GM21529 (cell line): ENCODE results near the gene PKD1L1.

ENCODE experiments used
- ATAC-seq: cut with Tn5 transposase; IDR thresholded peaks from one replicate; pipeline ENCODE4 v1.9.1; 2021; ENCODE audit not compliant: unreplicated experiment

PKD1L1 gene

DNA sequence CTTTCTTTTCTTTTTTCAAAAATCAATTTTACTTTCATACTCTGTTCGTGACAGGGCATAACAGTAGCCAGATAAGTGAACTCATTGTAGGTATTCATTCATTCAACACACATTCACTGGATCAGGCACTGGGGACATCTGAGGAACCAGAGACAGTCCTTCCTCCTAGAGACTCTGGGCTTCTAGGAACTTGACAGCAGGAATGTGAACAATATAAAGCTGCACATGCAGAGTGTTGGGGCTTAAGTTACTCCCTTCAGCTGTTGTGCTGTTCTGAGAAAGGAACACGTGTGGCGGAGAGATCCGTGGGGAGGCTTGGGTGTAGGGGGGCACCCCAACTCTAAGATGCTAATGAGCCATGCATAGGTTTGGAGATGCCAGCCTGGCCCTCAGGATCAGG is 120.4 kb downstream of the PKD1L1 start:
- no peak for ATAC-seq

DNA sequence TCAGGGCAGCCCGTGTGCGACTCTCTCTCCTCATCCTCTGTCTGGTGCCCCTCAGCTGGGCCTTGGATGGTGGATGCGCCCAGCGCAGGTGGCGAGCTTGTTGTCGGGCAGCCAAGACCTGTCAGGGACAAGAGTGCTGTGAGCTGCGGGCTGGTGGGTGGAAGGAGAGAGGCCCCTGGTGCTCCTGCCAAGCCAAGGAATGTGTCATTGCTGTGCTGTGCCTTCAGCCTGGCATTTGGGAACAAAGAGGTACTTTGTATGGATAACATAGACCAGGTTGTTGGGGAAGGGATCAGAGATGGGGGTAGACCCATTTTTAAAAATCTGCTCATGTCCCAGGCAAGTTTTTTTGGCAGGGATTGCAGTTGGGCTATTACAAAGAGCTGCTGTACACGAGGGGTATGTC is 120.9 kb downstream of the PKD1L1 start:
- ATAC-seq: no peak

DNA sequence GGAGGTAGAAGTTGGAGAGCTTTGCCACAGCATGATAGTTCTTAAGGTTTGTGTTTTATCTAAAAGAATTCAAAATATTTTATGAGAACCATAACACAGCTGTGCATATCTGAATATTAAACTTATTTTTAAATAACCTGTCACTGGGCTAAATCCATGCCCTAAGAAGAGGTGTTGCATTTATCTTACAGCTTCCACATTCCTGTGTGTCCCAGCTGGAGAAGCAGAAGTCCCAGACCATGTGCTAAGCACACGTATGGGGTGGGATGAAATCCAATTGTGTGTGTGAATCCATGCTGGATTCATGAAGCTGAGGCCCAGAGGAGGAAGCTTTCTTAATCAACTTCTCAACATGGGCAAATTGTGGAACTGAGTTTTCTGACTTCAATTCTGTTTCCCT is 121.5 kb downstream of the PKD1L1 start:
- ATAC-seq: no peak

DNA sequence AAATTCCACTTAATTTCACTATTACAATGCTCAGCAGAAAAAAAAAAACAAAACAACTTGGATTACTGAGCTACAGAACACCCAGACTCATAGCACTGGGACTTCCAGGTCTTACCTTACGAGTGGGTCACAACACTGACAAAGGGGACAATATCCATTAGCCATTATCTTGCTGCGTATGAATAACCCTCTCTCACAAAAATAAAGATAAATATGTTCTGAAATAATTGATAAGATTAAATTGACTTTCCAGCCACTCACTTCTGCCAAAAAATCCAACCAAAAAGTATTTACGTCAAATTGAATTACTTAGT is 128.7 kb downstream of the PKD1L1 start:
- no peak for ATAC-seq

DNA sequence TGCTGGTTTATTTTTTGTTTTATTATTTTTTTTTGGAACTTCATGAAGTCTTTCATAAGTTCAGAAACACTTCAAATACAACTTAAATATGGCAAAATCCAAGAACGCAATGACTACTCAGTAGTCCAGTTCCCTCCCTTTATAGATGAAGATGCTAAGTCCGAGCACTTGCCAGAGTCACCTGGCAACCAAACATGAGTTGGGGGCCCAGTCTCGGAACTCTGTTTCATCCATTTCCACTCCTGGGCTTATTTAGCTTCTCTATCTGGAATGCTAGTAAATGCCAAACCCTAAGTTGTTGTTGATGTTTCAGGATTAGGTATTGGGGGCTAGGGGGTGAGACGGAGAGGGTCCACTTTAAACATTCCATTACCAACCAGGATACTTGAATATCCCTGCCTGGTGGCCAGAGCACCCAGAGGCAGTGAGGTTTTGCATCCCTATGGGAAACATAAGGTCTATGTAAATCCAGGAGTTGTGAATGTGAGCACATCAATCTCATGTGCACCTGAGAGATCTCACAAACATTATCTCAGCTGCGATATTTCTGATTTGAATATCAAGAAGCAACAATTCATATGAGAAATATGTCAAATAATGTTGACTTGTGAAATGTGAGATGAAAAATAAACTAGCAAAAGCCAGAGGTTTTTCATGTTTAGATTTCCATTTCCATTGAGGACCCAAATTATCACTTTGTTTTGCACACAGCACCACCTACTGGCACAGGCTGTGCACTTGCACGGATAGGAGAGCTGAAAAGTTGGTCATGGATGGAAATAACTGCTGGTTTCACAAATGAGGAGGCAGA is 129.3 kb downstream of the PKD1L1 start:
- ATAC-seq: no peak

DNA sequence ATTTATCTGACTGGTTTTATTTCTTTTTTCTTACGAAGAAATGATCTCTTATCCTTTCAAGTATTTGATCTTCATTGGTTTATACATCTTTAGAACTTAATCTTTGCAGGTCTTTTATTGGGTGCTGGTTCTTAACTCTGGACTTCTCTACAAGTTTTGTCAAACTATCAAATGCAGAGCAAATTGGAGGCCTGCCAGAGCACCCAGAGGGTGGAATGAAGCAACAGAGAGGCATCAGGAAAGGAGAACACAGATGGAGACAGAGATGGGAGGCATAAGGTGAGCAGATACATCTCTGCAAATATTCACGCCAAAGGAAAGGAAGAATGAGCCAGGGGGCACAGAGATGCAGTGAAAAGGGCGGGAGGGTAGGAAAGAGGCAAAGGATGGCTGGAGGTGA is 130.3 kb downstream of the PKD1L1 start:
- ATAC-seq: no peak

DNA sequence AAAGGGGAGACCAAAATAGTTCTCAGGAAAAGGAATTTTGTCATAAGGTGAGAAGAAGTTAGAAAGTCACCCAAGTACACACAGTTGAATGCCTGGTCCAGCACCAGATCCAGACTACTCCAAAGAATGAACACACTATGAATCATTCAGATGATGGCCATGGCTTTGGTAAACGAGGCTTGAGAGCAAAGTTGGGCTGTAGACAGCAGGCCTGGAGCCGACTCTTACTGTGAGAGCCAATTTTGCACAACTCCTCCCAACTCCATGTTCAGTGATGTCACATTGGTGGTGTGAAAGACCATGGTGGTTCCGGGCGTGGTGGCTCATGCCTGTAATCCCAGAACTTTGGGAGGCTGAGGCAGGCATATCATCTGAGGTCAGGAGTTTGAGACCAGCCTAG is 131.6 kb downstream of the PKD1L1 start:
- no peak for ATAC-seq

DNA sequence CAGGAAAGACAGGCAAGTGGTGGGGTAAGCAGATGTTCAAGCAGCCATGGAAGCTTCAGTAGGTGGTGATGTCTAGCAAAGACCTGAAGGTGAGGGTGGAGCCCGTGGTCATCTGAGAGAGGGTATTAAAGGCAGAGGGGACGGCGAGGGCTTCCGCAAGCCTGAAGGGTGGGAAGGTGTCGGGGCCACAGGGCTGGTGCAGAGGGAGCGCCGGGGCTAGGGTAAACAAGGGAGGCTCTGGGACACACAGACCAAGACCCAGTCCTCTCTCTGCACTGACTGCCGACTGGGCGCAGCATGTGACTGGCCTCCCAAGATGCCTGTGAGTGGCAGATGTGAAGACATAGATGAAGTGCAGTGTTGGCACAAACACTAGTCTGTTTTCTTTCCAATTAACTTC is 132.4 kb downstream of the PKD1L1 start:
- ATAC-seq: no peak

DNA sequence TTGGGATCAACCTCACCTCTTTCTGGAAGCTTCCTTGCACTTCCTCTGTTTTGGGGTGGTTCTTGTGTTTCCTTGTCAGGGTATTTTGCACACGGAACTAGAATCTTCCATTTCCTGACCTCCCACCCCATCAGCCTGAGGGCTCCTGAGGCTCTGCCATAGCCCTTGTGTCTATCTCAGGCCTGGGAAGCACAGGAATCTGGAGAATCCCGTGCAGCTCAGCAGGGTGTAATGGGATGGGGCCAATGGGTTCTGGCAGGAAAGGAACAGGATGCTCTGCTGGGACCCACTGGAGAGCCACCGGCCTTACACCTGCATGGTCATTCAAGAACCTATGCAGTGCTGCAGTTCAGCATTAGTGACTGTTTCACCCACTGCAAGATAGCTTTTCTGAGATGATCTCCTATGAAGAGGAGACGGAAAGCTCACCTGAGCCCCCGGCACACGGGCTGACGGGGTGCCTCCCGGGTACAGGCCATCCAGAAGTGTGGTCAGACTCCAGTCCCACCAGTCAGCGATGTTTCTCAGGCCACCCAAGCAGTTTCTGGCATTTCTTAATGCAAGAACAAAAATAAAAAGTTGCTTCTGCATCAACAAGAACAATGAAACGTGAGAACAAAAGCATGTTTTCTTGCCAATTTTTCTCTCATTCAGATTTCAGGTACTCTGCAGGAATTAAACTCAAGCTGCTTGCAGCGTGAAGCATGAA is 133.2 kb downstream of the PKD1L1 start:
- no peak for ATAC-seq

DNA sequence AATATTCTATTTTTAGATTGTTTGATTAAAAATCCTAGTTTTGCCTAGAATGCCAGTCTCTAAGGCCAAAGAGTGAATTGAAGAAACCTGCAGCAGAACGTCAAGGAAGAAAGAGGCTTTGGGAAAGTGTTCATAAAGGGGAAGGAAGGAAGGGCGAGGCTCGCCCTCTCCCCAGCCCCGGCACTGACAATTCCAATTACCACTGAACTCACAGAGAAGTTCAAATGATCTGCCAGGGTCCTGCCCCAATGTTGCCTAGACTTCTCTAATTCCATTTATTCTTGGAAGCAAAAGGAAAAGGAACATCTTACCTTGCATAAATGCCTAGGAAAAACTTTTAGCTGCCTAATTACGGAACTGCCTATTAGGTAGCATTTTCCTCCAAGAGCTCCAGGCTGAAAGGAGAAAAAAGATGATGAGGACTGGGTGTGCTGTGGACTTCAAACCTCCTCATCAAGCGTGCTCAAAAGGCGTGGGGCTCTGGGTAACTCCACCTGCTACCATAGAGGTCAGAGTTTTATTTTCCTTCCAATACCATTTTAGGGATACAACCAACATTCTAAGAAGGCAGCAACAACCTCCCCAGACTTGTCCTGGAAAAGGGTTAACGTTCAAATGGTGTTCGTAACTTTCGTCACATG is 134.5 kb downstream of the PKD1L1 start:
- no peak for ATAC-seq

DNA sequence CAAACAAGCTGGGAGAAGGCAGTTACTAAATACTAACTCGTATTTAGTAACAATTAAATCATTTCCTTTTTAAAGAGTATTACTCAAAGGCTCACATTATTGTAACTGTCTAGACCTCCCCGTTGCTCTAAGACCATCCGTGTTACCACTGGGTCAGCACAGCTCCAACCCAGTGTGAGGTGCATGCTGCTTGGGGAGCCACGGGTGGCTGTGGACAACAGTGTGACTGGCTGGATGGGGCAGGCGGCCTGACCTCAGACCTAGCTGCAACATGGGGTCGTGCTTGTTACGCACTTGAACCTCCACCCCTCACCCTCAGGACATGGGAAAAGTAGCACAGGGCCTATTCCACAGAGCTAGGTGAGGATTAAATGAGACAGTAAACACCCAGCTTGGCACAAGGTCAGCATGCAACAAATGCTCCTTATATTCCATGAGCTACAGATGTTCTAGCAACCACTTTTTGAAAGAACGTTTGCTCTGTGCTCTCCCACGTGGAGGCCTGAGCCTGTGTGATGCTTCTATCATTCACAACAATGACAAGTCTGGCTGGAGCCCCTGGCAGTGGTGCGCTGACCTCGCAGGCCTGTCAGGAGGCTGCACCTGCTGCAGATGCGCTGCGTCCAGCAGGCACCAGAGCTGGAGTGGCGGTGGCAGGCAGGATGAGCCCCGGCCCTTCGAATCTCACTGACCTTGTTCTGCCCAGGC is 135.7 kb downstream of the PKD1L1 start:
- no peak for ATAC-seq

DNA sequence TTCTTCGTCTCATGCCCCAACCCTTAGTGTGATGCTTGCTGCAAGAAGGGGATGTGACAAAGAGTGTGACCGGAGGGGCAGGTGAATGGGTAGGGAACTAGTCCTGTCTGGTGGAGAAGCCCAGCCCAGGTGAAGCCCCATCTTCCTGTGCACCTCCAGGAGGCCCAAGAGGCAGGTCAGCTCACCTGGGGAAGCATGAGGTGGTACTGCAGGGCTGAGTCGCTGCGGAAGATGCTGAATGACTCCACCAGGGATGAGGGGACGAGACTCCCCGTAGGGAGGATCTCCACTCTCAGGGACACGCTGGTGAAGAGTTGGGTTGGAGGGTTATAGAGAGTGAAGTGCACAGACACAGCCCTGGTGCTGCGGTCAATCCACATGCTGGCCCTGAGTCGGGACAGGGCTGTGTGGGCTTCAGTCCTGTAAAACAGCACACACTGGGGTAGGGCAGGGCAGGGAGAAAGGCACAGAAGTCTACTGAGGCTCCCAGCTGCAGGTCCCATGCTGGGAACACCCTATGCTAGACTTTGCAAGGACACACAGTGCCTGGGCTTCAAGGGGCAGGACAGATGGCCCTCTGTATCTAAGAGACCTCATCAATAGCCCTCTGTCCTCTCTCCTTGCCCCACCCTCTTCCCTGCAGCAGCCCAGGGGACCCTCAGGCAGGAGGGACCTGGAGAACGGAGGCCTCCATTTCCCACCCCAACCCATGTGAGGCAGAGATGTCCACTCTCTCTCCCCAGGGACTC is 136.5 kb downstream of the PKD1L1 start:
- no peak for ATAC-seq

DNA sequence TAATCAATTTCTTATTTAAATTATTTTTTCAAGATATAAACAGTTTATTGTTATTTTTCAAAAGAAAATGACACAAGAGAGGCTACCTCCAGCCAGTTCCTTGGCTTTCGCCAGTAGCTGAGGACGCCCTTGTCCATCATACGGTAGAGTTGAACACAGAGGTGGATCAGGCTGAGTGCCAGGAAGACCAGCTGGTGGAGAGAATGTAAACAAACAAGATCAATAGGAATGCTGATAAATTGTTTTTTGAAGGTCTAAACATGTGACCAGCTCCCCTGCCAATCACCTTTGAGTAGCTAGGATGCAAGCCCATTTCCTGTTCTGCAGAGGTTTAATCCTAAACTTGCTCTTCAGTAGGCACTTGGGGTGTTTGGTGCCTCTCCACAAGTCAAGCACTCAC is 138.9 kb downstream of the PKD1L1 start:
- no peak for ATAC-seq

DNA sequence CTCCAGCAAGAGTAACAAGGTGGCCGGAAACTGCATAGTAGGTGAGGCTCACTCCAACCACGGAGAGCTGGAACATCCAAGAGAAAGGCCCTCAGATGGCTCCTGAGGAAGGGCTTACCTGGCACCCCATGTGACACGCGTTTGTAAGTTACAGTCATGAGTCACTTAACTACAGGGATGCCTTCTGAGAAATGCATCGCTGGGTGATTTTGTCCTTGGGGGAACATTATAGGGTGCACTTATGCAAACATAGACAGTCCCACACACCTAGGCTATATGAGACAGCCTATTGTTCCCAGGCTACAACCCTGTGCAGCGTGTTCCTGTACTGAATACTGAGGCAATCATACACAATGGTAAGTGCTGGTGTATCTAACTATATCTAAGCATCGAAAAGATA is 139.9 kb downstream of the PKD1L1 start:
- no peak for ATAC-seq

DNA sequence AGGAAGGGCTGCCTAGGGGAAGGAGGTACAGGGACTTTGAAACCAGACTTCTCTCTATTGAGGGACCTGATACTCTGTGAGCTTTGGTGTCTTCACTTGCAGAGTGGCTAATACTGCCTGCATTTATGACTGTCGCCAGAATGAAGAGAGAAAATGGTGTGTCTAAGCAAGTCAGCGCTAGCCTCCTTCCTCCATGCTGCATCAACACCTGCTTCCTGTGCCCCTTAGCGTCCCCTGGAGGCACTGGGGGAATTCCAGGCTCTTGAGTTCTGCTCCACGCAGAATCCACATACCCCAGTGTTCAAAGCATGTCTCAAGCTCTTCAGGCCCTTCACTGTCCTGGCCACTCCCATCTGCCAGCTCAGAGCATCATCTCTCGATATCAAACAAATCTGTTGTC is 140.5 kb downstream of the PKD1L1 start:
- no peak for ATAC-seq

DNA sequence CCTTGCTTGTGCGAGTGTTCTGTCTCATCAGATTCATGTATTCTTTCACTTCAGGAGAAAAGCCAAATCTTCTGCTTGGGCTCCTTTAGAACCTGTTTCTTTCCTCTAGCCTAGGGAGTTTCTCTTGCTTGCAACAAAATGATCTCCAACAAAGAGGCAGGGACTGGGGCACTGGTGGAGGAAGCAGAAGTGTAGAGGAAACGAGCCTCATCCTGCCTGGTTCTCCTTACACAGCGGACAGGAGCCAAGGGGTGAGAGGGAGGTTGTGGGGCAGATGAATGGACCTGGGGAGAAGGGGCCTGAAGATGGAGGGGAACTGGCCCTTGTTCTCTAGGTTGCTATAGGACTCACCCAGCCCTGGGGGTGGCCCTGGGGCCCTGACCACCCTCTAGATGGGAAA is 141.1 kb downstream of the PKD1L1 start:
- ATAC-seq: no peak

DNA sequence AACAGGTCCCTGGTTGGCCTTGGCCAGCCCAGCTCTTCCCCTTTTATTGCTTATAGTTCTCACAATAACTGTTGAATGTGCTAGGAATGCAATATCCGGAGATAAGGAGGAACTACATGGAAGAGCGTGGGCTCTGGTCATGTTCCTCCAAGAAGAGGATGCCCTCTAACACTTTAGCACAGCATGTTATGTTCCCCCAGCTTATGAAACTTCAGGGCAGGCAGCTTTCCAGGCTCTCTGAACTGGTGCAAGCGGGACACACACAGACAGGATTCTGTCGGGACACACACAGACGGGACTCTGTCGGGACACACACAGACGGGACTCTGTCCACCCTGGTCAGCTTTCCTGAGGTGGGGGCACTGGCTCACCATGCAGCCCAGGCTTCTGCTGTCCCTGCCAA is 141.6 kb downstream of the PKD1L1 start:
- no peak for ATAC-seq

DNA sequence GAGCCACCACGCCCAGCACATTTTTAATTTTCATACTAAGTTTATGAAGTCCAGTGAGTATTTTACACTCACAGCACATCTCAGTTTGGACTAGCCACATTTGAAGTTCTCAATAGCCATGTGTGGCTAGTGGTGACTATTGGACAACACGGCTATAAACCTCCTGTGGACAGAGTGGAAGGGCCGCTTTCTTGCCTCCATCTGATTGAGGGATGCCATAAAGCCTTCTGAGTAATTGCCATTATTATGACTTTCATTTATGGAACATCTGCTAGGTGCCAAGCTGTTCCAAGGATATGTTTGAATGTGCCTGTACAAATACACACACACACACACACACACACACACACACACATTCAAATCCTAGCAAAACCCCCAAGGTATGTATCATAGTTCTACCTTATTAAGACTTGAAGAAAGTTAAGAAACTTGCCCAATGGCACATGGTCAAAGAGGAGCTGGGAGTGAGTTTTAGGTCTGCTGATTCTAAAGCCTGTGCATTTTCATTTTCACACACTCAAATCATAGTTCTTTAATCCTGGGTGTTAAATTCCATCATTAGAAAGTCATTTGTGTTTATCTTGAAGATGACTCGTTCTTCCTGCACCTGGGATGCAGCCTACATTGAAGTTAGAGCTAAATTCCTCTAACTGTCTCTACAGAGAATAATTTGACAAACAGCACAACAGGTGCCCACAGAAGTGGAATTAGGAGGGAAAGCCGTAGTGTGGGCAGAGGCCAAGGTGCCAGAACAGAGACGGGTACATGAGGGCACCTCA is 143.3 kb downstream of the PKD1L1 start:
- ATAC-seq: no peak

DNA sequence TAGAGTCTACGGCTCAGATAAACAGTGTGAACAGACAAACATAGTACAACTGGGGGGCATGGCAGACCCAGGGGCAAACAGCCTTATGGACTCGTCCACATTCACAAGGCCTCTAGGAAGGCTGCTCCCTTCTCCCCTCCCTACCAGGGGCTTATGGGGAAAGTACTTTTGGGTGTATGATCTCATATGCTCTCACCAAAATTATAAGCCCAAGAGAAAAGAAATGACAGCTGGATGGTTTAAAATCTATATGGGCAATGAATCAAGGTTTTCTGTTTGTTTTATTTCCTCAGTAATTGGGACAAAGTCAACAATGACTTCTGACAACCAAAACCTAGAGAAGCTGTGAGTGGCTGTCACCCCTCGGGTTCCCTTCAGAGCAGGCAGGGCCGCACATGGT is 144.4 kb downstream of the PKD1L1 start:
- no peak for ATAC-seq

DNA sequence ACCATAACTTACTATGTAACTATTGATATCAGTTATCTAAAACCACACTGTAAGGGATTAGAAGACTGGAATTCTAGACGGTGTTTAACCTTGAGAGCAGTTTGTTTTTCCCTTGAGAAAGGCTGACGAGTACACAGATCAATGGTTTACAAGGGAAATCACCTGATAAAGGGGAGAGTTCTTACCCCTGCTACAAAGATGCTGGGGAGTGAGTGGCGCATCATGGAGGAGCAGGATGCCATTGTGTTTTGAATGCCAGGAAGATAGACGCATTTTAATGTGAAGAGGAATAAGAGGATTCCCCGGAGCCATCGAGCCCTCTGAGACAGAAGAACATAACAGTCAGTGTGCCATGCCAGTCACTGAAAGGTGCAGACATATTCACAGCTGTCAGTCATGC is 145.2 kb downstream of the PKD1L1 start:
- ATAC-seq: no peak
